ACHN (cell line): Measurements from ENCODE around the gene SLC27A2.
A peak's percentile ranks its signal among the peaks of the same experiment; 100 is the strongest.

Experiments
- DNase-seq: peaks from one replicate; pipeline ENCODE4 v3.0.0-alpha.2; 2015
- in situ Hi-C: cut with HindIII; loops from 2 replicates; pipeline ENCODE4 v1.10.0; 2017; ENCODE audit warnings: low sequenced_read_pairs, low pct_ligation_motif_present, low pct_unique_long_range_greater_than_20kb

Gene SLC27A2

DNA sequence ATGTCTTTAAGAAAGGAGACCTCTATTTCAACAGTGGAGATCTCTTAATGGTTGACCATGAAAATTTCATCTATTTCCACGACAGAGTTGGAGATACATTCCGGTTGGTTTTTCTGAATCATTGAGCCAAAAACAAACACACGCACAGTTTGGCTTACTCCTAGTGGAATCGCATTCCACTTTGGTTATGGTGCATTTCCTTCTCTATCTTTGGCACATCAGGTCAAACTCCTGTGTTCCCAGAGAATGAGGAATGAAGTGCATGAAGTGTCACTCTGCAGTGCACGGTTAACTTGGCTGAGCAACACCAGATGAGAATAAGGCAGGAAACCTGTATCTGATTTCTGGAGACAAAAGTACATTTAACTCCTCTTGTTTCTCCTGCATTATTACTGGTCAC lies 45.1 kb downstream of the SLC27A2 start:
- DNase-seq, result peak; percentile 83
- in situ Hi-C loops, result no loop called here

GRCh38 chr15:50228866-50229265 lies 46.9 kb downstream of the SLC27A2 start:
- in situ Hi-C loops, result no loop called here
- DNase-seq, result no peak

- DNase-seq, result no peak
- in situ Hi-C loops, result no loop called here
Measured at GRCh38 chr15:50229336-50229735, 47.3 kb downstream of the SLC27A2 start.

- DNase-seq, result no peak
- in situ Hi-C loops, result no loop called here
Measured at GRCh38 chr15:50231761-50232160, 49.8 kb downstream of the SLC27A2 start.

GRCh38 chr15:50232791-50233190 lies 50.8 kb downstream of the SLC27A2 start:
- DNase-seq, result no peak
- in situ Hi-C loops, result no loop called here

DNA sequence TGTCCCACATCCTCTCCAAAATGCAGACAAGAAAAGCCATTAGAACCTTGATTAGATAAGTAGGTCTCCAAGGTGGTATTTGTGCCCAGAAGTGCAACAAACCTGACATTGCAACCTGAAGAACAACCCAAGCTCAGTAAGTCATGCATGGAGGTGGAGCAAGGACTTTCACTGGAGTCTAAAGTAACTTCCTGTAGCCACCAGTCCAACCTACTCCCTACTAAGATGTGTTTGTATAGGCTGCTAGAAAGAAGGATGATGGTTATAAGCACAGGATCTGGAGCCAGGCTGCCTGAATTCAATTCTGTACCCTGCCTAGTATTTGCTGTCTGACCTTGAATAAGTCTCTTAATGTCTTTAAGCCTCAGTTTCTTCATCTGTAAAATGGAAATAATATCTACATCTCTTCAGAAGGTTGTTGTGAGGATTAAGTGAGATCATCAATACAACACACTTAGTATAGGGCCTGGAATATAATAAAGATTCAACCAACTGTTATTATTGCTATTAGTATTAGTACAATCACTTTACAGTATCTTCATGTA lies 51.3 kb downstream of the SLC27A2 start:
- DNase-seq, result no peak
- in situ Hi-C loops, result no loop called here

GRCh38 chr15:50234764-50235163 lies 52.8 kb downstream of the SLC27A2 start:
- in situ Hi-C loops, result no loop called here
- DNase-seq, result no peak

DNA sequence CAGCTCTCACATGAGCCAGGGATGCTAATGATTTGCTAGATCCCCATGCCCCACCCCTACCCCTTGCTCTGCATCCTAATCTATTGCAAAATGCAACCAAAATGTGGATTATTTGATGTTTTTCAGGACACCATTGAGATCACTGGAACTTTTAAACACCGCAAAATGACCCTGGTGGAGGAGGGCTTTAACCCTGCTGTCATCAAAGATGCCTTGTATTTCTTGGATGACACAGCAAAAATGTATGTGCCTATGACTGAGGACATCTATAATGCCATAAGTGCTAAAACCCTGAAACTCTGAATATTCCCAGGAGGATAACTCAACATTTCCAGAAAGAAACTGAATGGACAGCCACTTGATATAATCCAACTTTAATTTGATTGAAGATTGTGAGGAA lies 53.8 kb downstream of the SLC27A2 start:
- in situ Hi-C loops, result no loop called here
- DNase-seq, result no peak

DNA sequence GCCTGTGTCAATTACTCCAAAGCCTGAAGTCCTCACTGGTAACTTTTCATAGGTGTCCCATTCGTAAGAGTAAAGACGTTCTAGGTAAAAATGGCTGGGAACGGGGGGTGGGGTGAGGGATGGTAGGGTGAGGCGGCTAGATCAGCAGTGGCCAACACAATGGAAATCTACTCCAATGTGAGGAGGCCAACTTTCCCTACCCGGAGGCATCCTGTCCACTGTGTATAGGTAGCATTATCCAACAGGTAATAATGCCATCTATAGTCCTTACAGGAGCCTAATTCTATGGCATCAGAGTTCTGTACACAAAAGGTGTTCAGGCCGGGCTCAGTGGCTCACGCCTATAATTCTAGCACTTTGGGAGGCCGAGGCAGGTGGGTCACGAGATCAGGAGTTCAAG lies 54.4 kb downstream of the SLC27A2 start:
- in situ Hi-C loops, result no loop called here
- no peak for DNase-seq

- in situ Hi-C loops, result no loop called here
- DNase-seq, result no peak
Measured at GRCh38 chr15:50238255-50238654, 56.3 kb downstream of the SLC27A2 start.

GRCh38 chr15:50241684-50242450 lies 59.9 kb downstream of the SLC27A2 start:
- in situ Hi-C loops, result no loop called here
- no peak for DNase-seq

GRCh38 chr15:50244153-50244552 lies 62.2 kb downstream of the SLC27A2 start:
- no peak for DNase-seq
- in situ Hi-C loops, result no loop called here

- no peak for DNase-seq
- in situ Hi-C loops, result no loop called here
Measured at GRCh38 chr15:50244959-50245624, 63.1 kb downstream of the SLC27A2 start.

- no peak for DNase-seq
- in situ Hi-C loops, result no loop called here
Measured at GRCh38 chr15:50246631-50247030, 64.6 kb downstream of the SLC27A2 start.

- DNase-seq, result no peak
- in situ Hi-C loops, result no loop called here
Measured at GRCh38 chr15:50247819-50248655, 66.0 kb downstream of the SLC27A2 start.

DNA sequence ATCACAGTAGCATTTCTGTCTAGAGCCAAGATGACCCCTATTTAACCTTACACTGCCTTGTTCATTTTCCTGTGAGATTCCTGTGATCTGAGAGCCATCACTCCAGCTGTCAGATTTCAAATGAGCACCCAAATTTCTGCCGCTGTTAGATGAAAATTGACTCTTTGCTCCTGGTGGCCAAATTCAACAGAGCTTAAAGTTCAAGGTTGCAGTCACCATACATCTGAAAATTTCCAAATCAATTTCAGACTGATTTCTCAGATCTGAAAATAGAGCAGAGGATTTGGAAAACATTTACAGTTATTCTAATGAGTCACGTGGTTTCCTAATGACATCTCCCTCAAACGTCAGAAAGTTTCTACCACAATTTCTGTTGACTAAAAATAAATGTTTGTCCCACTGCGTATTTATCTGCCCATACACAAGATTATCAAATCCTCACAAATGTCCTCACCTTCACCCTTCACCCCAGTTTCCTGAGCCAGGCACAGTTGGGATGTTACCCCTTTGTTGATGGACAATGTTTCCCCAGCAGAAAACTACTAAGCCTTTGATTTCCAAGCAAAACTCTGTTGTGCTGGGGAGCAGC lies 67.1 kb downstream of the SLC27A2 start:
- DNase-seq, result no peak

GRCh38 chr15:50249704-50250103 lies 67.7 kb downstream of the SLC27A2 start:
- in situ Hi-C loops, result no loop called here
- no peak for DNase-seq

More for the DNA sequence above, 67.1 kb downstream of the SLC27A2 start:
- in situ Hi-C loops, result no loop called here

DNA sequence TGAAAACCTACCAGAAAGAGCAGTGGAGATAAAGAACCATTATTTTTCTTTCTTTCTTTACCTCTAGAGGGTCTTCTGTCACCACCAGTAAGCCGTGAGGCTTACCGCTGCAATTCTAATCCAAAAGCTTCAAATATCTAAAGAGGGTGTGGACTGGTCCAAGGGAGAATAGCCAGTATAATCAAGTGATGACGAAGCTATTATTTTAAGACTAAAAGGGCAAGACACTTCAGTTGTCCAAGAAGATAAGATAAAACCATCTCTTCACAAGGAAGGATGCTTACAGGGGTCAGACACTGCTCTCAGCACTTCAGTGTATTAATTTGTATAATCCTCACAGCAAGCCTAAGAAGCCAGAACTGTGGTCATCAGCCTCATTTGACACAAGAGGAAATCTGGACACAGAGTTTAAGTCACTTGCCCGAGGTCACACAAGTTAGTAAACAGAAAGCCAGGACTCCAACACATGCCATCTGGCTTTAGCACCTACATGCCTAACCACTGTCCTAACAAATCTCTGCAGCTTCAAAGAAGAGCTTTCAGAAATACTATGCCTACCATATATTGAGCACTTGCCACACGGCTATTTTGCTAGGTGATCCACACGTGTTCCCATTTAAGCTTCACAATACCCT lies 68.9 kb downstream of the SLC27A2 start:
- in situ Hi-C loops, result no loop called here
- DNase-seq, result no peak
